HG02610 (cell line): Measurements from ENCODE around the gene ELP4.
A peak's percentile ranks its signal among the peaks of the same experiment; 100 is the strongest.
"Not testable (repeated sequence)": the region's sequence is repeated elsewhere in the genome, so short reads cannot be mapped to it uniquely, and the experiment has no call there.

Experiments
- ATAC-seq: cut with Tn5 transposase; IDR thresholded peaks from one replicate; pipeline ENCODE4 v1.9.1; 2021; ENCODE audit warnings: mild to moderate bottlenecking, moderate library complexity; ENCODE audit not compliant: unreplicated experiment

The ELP4 gene, protein sequence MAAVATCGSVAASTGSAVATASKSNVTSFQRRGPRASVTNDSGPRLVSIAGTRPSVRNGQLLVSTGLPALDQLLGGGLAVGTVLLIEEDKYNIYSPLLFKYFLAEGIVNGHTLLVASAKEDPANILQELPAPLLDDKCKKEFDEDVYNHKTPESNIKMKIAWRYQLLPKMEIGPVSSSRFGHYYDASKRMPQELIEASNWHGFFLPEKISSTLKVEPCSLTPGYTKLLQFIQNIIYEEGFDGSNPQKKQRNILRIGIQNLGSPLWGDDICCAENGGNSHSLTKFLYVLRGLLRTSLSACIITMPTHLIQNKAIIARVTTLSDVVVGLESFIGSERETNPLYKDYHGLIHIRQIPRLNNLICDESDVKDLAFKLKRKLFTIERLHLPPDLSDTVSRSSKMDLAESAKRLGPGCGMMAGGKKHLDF

GRCh38 chr11:31509429-31510345 is at the start of gene ELP4, which contains the start of gene IMMP1L:
TSS of gene ELP4 (plus strand) at chr11:31509767. CDS start at chr11:31509785, 18 bp downstream.
TSS of gene IMMP1L (minus strand) at chr11:31509622. CDS start at chr11:31463276, 46,346 bp downstream.
- ATAC-seq = peak; percentile 100

- no peak for ATAC-seq
Measured at GRCh38 chr11:31464436-31464835, 45.1 kb upstream of the ELP4 start.

- no peak for ATAC-seq
Measured at GRCh38 chr11:31474083-31474482, 35.5 kb upstream of the ELP4 start.

DNA sequence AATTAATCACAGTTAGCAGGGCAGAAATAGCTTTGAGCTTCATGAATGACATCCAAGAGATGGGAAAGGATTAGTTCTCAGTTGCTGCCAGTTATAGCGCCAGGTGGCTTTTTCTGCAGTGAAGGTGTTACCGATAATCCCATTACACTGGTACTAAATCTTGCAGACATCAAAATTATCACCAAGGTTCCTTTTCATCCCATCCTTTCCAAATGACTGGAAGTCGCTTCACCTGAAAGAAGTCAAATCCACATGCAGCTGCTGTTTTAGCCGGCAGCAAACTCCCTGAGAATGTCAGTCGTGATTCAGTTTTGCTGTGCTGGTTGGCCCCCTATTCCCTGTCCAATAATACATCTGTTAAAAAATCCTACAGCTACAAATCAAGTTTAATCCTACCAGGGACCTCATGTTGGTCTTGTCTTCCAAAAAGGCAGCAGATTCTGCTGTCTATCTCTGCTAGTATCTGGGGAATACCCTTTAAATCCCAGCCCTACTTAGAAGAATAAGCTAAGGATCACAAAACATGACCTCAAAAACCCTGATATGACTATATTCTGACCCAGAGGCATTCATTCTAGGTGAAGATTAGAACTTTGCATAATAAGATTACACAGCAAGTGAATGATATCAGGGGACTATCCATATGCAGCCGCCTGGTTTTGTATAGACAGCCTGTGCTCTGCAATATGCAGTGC is 31.9 kb upstream of the ELP4 start:
- no peak for ATAC-seq

DNA sequence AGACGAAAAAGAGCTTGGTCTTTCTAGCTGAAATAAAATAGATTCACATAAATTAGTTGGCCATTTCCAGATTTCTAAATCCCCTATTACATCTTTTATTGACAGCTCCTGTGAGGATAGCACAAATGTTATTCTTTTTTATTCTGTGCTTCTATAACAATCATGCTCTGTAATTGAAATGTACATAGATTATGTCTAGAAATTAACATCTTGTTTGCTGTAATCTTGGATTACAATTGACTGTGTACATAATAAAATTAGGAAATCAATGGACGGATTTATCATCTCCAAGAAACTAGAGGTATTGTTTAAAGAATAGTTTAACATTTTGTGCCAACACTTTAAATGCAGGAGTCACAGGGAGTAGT is 31.4 kb upstream of the ELP4 start:
- ATAC-seq = no peak

DNA sequence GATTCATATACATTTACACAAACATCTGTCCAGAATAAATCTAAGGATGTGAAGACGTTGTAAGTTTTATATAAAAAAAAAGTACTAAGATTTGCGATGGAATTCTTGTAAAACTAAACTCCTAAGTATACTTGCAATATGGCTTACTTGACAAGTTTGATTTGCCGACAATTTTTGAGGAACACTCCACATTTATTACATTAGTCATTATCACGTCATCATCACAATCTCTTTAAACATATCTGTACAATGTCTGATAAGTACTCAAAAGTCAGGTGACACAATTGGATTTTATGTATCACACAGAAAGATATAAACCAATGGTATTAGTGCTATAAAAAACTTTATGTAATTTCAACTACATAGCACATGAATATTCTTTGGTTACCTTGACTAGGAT is 30.5 kb upstream of the ELP4 start:
- ATAC-seq = no peak

- ATAC-seq = no peak
Measured at GRCh38 chr11:31480930-31481329, 28.6 kb upstream of the ELP4 start.

- ATAC-seq = no peak
Measured at GRCh38 chr11:31484497-31484896, 25.1 kb upstream of the ELP4 start.

DNA sequence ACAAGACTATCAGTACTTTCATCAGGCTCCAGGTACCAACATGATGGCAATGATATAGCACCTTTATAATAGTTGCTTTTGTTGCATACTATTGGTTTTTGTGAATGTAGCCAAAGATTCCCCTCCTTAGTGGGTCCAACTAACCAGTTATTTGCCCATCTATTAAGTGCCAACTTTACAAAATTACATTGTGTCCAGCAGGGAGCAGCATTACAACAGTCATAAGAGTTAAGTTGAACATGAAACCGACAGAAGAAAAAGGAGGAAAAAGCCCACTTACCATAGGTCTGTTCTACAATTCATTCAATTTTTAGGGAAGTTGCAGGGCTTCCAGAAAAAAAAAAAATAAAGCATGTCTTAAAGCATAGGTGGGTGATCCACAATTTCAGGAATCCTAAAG is 21.7 kb upstream of the ELP4 start:
- ATAC-seq = no peak

DNA sequence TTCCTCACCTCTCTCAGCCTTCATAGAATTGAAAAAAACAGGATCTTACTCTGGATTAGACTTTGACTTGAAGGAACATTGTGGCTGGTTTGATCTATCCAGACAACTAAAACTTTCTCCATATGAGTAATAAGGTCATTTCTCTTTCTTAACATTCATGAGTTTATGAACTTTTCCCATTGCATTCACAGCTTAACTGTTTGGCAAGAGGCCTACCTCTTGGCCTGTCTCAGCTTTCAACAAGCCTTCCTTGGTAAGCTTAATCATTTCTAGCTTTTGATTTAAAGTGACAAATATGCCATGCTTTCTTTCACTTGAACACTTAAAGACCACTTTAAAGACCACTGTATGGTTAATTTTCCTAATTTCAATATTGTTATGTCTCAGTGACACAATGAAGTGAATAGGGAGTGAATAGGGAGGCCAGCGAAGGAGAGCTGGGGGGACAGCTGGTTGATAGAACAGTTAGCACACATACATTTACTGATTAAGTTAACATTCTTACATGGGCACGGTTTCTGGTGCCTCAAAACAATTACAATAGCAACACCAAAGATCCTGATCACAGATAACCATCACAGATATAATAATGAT is 17.1 kb upstream of the ELP4 start:
- ATAC-seq = peak; percentile 63

DNA sequence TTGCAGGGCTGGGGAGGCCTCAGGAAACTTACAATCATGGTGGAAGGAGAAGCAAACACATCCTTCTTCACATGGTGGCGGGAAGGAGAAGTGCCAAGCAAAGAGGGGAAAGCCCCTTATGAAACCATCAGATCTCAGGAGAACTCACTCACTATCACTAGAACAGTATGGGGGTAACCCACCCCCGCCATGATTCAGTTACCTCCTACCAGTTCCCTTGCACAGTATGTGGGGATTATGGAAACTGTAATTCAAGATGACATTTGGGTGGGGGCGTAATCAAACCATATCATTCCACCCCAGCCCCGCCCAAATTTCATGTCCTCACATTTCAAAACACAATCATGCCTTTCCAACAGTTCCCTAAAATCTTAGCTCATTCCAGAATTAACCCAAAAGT is 16.3 kb upstream of the ELP4 start:
- ATAC-seq = no peak

- not testable (repeated sequence) for ATAC-seq
Measured at GRCh38 chr11:31493762-31494161, 15.8 kb upstream of the ELP4 start.

GRCh38 chr11:31499576-31500178 is 9.9 kb upstream of the ELP4 start:
- ATAC-seq = no peak

DNA sequence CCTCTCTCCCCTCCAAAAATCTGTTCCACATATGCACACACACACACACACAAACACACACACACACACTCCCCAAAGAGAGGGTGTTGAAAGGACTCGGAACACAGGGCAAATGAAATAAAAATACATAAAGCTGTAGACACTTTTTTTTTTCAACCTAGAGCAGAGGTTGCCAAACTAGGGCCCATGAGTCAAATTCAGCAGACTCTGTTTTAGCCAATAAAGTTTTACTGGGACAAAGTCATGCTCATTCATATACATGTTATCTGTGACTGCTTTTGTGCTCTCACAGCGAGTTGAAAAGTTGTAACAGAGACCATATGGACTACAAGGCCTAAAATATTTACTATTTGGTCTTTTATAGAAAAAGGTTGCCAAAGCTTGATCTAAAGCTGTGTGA is 9.0 kb upstream of the ELP4 start:
- no peak for ATAC-seq

DNA sequence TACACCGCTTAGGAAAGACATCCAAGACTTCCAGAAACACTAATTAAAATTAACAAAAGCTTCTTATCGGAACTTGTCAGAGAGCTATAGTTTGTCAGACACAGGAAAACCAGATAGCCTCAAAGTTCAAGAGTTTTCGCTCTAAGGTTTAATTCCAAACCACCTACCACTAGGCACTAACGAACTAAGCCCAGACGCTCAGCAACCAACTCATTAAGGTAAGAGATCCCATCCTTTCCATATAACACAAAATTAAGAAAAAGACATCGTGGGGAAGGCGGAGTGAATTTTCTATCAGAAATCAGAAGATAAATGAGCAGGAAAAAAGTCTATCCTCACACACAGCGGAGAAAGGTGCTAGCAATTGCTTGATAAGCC is 527 bp upstream of the ELP4 start:
- ATAC-seq = peak; percentile 3

- ATAC-seq = no peak
Measured at GRCh38 chr11:31512117-31512516, 2.5 kb downstream of the ELP4 start.

- ATAC-seq = no peak
Measured at GRCh38 chr11:31521497-31522150, 12.1 kb downstream of the ELP4 start.

DNA sequence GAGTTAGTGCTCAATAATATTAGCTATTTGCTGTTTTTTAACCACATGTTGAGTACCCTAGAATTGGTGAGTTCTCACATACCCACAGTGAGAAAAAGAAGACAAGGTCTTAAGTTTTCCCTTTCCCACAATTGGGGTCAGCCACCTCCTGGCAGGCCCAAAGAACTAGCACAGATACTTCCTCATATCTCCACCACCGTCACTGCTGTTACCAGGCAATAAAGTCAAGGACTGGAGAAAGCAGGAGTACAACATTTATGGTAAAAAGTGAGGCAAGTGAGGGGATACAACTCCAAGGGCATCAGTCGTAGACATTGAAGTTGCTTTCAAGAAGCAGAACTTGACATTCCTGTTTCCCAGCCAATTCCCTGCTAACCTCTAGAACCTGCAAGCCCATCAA is 19.6 kb downstream of the ELP4 start:
- no peak for ATAC-seq

DNA sequence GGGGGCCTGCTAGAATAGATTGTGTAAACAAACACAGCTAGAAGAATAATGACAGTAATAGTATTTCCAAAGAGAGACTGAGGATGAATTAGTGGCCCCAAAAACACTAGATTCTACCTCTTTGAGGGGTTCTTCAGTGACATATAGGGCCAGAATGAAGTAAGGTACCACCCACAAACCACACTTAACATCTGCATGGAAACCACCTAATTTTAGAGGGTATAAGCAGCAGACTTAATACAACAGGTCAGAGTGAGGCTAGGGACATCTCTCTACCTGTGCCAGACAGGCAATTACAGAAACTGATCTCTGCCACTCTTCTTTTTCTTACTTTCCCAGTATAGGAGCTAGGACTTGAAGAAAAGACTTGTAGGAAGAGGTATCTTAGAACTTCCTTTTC is 20.1 kb downstream of the ELP4 start:
- ATAC-seq = peak; percentile 59

- ATAC-seq = no peak
Measured at GRCh38 chr11:31531293-31531692, 21.7 kb downstream of the ELP4 start.
